ENCODE results near the gene CANT1. TPM values are rescaled to one million over a fixed set of nuclear protein-coding genes. Genes with fewer than 3 reads are reported as not detected.

The CANT1 gene
- total RNA-seq, 1 experiment from 2014 or later, result 33.0 TPM

DNA sequence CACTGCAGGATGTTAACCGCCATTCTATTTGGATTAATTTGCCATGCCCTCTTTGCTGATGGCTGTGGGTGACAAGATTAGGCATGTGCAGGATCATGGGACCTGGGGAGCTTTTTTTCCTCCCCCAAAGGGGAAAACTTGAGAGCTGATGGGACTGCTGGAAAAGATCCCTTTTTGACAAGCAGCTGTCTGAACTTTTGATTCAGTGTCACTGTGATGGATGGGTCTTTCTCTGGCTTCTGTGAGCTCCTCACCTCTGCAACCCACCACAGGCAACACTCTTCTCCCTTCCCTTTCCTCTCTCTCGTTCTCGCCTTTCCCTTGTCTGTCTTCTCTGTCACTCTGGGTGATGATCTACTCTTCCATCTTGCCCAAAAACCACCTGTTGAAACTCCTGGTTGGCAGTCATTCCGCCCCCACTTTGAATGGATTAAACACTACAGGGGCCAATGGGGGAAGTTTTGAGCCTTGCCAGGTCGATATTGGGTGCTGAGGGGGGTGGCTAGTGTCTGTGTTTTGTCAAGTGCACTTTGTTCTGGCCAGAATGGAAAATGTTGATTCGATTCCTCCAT, 3.1 kb upstream of the CANT1 start:
- Histone ChIP-seq H3K9me3 (ENCODE audit: control insufficient read depth, low read depth, low read length) (peaks cover 13% of the 10 kb centered on the region), H2BK5ac (ENCODE audit: insufficient read length, low read length) (no peak overlapping the region), H4K91ac (ENCODE audit: insufficient read length, low read depth, low read length) (no peak overlapping the region), H3K9ac (ENCODE audit: extremely low read depth, insufficient read length, low read length) (no peak overlapping the region), H3K79me2 (ENCODE audit: insufficient read depth, low read length) (peaks cover 3% of the 10 kb centered on the region; the same call in 1 of the 2 replicates), H3K4me2 (ENCODE audit: insufficient read depth, insufficient read length, low read length) (no peak overlapping the region), H2BK12ac (ENCODE audit: insufficient read length, low read depth, low read length) (no peak overlapping the region), H3K27ac (ENCODE audit: insufficient read length, low read depth, low read length) (no peak overlapping the region), H2AFZ (ENCODE audit: low read length) (no peak overlapping the region), H3K23ac (ENCODE audit: insufficient read length, low read depth, low read length) (no peak overlapping the region), H3K27me3 (ENCODE audit: insufficient read depth, low read length) (peaks cover 13% of the 10 kb centered on the region; the same call in 1 of the 2 replicates), H3K4ac (ENCODE audit: low read depth, low read length) (no peak overlapping the region), H2AK5ac (ENCODE audit: insufficient read length, low read length) (no peak overlapping the region), H4K5ac (ENCODE audit: insufficient read length, low read depth, low read length) (no peak overlapping the region), H4K20me1 (ENCODE audit: control insufficient read depth, insufficient read depth, insufficient read length) (no peaks in the 10 kb centered on the region), H4K8ac (replicated peaks; ENCODE audit: insufficient read length, low read depth, low read length) (no peak overlapping the region), H3K14ac (ENCODE audit: insufficient read depth, low read length) (no peak overlapping the region), H3K79me1 (ENCODE audit: insufficient read depth, low read depth, low read length, poor library complexity, severe bottlenecking) (no peaks in the 10 kb centered on the region), H2BK15ac (ENCODE audit: low read depth, low read length) (no peak overlapping the region), H3K23me2 (ENCODE audit: insufficient read length, low read depth, low read length, poor library complexity, severe bottlenecking) (peaks cover 8% of the 10 kb centered on the region), H3K4me1 (ENCODE audit: insufficient read depth, low read length) (no peaks in the 10 kb centered on the region), H3T11ph (ENCODE audit: low read length) (no peak overlapping the region), H2BK20ac (ENCODE audit: low read depth, low read length, poor library complexity, severe bottlenecking) (no peak overlapping the region), H3K18ac (ENCODE audit: insufficient read length, low read depth, low read length) (no peak overlapping the region), H2BK120ac (ENCODE audit: low read depth, low read length, poor library complexity, severe bottlenecking) (no peak overlapping the region), H3K56ac (ENCODE audit: insufficient read length, low read depth, low read length) (no peak overlapping the region)
- Mint-ChIP-seq H3K4me1 (peaks cover 11 to 22% of the 10 kb centered on the region in 2 experiments), H3K27me3 (ENCODE audit: low read depth) (peaks cover 68% of the 10 kb centered on the region), H3K4me3 (no peak overlapping the region), H3K27ac (no peak overlapping the region), H3K36me3 (ENCODE audit: insufficient read depth in 1 of 3, low read depth in 3 of 3) (peaks cover 4 to 11% (median 5%) of the 10 kb centered on the region in 3 experiments; a peak in 6 of 7 replicates), H3K9me3 (peaks cover 45 to 49% of the 10 kb centered on the region in 2 experiments)
- no CpG with 5 or more reads among the region's 6 CpGs for WGBS (ENCODE audit: extremely low coverage, insufficient read length, low lambda C conversion rate)
- TF ChIP-seq, protein P1, sequence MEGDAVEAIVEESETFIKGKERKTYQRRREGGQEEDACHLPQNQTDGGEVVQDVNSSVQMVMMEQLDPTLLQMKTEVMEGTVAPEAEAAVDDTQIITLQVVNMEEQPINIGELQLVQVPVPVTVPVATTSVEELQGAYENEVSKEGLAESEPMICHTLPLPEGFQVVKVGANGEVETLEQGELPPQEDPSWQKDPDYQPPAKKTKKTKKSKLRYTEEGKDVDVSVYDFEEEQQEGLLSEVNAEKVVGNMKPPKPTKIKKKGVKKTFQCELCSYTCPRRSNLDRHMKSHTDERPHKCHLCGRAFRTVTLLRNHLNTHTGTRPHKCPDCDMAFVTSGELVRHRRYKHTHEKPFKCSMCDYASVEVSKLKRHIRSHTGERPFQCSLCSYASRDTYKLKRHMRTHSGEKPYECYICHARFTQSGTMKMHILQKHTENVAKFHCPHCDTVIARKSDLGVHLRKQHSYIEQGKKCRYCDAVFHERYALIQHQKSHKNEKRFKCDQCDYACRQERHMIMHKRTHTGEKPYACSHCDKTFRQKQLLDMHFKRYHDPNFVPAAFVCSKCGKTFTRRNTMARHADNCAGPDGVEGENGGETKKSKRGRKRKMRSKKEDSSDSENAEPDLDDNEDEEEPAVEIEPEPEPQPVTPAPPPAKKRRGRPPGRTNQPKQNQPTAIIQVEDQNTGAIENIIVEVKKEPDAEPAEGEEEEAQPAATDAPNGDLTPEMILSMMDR (conservative IDR thresholded peaks at IDR 0.05), result no peak
- no peak for DNase-seq
